ENCODE results near the gene TRIM69.
A peak's percentile ranks its signal among the peaks of the same experiment; 100 is the strongest.
"Not testable (repeated sequence)": the region's sequence is repeated elsewhere in the genome, so short reads cannot be mapped to it uniquely, and the experiment has no call there.

The TRIM69 gene

DNA sequence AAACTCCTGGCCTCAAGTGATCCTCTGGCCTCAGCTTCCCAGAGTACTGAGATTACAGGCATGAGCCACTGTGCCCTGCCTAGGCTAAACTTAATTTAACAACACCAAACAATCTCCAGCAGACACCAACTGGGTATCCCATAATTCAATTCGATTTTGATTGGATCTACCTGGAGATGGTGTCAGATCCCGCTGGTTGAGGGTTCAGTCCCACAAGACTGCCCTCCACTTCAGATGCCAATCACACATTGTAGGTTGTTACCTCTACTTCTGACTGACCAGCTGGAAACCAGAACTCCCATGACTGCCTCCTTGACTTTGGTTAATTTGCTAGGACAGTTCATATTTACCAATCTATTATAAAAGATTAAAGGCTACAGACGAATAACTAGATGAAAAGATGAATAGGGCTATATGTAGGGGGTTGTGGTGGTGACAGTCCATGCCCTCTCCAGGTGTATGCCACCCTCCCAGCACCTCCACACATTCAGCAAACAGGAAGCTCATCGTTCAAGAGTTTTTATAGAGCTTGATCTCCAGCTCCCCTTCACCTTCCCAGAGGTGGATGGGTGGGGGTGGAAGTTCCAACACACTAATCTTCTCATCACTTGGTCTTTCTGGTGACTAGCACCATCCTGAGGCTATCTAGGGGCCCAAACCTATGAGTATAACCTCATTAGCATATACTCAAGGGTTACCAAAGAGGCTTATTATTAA lies 15.7 kb upstream of the TRIM69 start:
- no peak for FAIRE-seq
- TF ChIP-seq POLR2A (IDR thresholded peaks at IDR 0.05; ENCODE audit: low read depth, low read length) = no peak
- no peak for DNase-seq (ENCODE audit: insufficient read length, low spot score)

DNA sequence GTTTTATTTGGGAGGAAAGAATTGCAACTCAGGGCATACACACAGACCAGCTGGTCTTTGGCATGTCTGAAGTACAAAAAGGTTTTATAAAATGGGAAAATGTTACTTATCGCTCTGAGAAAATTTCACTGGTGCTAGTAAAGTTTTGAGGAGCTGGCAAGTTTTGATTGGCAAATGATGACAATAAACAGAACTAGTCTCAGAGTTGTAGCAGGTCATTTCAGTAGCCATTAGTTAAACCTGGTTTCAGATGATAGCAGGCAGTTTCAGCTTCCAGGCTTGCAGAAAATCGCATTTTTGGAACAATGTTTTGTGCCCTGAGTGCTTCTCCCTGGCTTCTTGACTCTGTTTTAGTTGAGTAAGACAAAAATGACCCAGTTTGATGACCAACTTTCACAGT lies 14.3 kb upstream of the TRIM69 start:
- TF ChIP-seq POLR2A (IDR thresholded peaks at IDR 0.05; ENCODE audit: low read depth, low read length) = no peak
- FAIRE-seq (no peak), DNase-seq (ENCODE audit: insufficient read length, low spot score) (no peak)

DNA sequence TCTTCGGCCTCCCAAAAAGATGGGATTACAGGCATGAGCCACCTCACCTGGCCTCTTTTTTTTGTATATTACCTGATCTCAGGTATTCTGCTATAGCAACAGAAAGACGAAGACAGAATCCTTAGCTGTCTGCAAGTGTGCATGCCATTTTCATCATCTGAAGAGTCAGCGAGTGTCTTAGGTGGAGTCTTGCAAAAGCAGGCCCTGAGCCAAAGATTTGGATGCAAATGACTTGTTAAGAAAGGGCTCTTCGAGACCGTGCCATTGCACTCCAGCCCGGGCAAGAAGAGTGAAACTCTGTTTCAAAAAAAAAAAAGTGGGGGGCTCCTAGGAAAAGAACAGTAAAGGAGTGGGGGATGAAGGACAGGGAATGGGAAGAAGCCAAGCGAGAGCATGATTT lies 10.2 kb upstream of the TRIM69 start:
- TF ChIP-seq POLR2A (IDR thresholded peaks at IDR 0.05; ENCODE audit: low read depth, low read length) = no peak

DNA sequence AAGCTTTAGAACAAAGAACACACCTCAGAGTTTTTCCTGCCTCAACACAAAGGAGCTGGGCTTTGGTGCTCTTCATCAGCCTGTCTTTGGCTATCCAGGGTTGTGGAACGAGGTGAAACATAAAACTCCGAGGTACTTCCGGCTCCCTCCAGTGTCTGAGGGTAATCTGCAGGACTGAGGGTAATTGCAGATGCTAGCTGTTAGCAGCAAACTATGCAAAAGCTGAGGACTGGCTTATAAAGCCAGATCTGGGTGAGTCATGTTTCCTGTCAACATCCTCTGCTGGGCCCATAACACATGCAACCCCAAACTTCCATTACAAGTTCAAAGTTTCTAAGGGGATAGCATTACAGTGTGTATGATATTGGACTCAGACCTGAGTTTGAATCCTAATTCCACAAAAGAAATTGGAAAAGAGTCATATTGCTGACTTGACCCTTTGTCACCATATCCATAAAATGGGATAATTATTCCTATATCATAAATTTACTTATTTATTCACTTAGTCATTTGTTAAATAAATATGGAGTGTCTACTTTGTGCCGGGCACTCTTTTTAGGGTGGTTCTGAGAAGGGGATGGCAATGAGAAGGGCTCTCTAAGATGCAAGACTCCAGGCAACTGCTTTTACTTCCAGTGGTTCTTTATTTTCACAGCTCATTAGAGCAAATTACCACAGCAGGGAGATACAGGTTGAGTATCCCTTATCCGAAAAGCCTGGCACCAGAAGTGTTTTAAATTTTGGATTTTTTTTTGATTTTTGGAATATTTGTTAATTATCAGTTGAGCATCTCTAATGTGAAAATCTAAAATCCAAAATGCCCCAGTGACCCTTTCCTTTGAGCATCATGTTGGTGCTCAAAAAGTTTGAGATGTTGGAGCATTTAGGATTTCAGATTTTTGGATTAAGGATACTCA lies 9.5 kb upstream of the TRIM69 start:
- DNase-seq (ENCODE audit: insufficient read length, low spot score) (peak; percentile 58), FAIRE-seq (peak; percentile 97)
- 0 out of 2 replicates have a peak, but pooled peaks have one; percentile 27 for TF ChIP-seq POLR2A (IDR thresholded peaks at IDR 0.05; ENCODE audit: low read depth, low read length)

More for the DNA sequence above, 10.2 kb upstream of the TRIM69 start:
- DNase-seq (ENCODE audit: insufficient read length, low spot score) (no peak), FAIRE-seq (no peak)

DNA sequence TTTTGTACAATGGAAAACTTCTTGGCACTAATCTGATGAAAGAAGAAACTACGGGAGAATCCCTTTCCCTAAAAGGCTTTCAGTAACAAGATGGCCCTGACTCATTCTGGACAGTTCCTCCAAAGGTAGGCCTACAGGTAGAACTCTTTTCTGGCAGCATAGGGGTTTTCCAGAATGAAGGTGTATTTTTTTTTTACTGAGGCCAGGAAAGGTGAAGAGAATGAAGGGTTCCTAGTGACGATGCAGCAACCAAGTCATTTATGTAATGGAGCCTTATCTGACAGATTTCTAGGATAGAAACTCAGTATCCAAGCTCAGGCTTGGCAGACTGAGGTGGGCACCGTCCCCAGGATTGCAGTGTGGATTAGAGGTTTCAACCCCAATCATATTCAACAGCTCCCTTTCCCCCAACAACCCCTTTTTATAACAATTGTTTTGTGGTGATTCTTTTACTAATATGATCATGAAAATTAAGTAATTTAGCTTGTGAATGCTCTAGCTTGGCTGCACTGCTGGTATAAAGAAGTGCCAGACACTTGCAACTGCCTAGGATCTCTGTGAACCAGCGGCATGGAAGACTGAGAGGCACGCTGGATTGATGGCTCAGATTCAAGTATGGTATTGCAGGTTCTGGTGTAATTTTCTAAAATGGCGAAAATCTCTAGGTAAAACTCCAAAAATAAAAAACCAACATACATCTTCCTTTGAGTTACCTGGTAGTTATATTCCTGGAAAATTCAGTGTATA lies 8.7 kb upstream of the TRIM69 start:
- FAIRE-seq (no peak), DNase-seq (ENCODE audit: insufficient read length, low spot score) (no peak)
- TF ChIP-seq POLR2A (IDR thresholded peaks at IDR 0.05; ENCODE audit: low read depth, low read length) = no peak

DNA sequence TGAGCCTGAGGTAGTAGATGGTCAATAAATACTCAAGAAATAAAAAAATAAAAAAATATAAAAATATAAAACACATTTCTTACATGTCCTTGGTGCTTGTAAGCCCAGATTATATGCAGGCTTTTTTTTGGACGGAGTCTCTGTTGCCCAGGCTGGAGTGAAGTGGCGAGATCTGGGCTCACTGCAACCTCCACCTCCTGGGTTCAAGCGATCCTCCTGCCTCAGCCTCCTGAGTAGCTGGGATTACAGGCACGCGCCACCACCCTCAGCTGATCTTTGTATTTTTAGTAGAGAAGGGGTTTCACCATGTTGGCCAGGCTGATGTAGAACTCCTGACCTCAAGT lies 8.1 kb upstream of the TRIM69 start:
- not testable (repeated sequence) for DNase-seq (ENCODE audit: insufficient read length, low spot score); FAIRE-seq

DNA sequence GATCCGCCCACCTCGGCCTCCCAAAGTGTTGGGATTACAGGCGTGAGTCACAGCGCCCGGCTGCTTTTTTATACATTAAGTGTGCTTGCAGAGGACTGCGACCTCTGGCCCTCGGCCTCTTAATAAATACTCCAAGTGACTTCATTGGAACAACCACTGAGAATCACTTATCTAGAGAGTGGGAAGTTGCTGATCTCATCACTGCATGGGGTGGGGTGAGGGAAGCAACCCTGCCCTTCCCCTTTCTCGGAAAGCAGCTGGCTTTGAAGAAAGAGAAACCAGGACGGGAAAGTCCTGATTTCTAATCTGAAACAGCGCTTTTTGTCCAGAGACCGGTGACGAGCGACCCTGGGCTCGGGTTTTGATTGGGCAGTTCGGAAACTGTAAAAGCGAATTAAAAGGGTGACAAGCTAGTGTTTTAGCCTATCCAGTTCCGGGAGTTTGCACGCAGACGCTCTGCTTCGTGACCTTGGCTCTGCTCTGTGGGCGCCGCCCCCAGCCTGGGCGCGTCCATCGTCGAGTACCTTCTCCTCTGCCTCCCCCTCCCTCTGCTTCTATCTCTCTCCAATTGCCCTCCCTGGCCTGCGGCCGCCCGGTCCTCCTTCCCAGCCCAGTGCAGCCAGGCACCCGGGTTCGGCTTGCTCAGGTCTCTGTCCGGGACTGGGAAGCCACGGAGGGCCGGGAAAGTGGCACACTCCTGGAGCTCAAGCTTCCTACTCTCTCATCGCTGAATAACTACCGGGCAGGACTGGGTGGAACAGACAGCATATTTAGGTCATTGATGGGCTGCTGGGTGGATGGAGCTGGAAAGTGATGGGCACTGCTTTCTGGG lies 7.5 kb upstream of the TRIM69 start:
- FAIRE-seq (peak; percentile 94), DNase-seq (ENCODE audit: insufficient read length, low spot score) (peak; percentile 65)
- peak; percentile 68 for TF ChIP-seq POLR2A (IDR thresholded peaks at IDR 0.05; ENCODE audit: low read depth, low read length)

DNA sequence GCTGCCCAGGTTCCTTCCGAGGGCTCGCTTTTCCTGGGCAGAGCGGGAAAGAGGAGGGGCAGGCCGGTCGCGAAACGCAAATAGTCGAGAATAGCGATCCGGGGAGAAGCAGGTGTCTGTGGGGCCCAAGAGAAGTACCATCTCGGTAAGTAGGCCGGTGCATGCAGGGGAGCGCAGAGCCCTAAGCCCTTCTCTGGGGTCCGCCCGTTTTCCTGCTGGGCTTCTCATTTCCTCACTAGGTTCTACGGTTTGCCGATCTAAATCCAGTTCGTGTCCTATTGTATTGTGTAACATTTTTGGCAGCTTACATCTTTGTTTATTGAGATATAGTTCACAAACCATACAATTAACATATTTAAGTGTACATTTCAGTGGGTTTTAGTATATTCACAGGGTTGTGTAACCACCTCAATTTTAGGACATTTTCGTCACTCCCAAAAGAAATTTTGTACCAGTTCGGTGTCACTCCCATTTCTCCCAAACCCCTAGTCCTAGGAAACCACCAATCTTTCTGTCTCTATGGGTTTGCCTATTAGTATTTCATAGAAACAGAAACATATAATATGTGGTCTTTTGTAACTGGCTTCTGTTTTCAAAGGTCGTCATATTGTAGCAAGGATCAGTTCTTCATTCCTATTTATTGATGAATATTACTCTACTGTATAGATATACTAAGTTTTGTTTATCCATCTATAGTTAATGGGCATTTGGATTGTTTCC lies 6.8 kb upstream of the TRIM69 start:
- TF ChIP-seq POLR2A (IDR thresholded peaks at IDR 0.05; ENCODE audit: low read depth, low read length) = no peak
- DNase-seq (ENCODE audit: insufficient read length, low spot score) = no peak
- FAIRE-seq = no peak

DNA sequence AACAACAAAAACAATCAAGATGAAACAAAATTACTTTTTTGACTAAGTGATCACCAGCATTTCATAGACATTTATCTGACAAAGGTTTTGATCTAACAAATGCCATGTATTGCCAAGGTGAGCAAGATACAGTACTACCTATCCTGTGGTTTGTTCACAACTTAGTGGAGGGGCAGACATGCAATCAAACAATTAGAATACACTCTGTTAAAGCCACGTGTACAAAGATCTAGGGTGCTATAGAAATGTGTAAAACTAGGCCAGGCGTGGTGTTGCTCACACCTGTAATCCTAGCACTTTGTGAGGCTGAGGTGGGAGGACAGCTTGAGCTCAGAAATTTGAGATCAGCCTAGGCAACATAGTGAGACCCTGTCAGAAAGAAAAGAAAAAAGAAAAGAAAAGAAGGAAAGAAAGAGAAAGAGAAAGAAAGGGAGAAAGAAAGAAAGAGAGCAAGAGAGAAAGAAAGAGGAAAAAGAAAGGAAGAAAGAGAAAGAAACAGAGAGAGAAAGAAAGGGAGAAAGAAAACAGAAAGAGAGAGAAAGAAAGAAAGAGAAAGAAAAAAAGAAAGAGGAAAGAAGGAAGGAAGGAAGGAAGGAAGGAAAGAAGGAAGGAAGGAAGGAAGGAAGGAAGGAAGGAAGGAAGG lies 1.4 kb upstream of the TRIM69 start:
- TF ChIP-seq POLR2A (IDR thresholded peaks at IDR 0.05; ENCODE audit: low read depth, low read length) = no peak
- no peak for DNase-seq (ENCODE audit: insufficient read length, low spot score)
- no peak for FAIRE-seq

DNA sequence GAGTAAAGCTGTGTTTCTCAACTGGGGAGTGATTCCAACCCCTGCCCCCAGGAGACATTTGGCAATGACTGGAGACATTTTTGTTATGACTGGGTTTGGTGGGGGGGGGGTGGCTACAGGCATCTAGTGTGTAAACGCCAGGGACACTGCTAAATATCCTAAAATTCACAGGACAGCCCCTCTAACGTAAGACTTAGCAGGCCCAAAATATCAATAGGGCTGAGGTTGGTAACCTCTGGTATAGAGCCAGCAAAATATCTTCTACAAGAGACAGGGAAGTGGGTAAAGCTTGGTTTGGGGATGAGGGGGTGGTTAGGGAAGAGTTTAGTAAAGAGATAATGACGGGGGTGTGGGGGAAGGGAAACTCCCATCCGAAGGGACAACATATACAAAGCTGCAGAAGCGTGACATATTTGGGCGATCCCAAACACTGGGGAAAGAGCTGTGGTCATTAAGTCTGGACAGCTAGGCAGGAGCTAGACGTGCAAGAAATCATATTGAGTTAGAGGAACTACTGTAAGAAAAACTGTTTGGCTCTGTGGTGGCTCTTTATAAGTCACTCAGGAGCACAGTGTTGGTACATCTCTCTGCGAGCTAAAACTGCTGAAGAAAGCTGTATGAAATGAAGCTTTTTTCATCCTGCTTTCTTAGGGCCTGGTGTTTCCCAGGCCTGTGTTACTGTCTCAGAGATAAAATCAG lies 697 bp upstream of the TRIM69 start:
- DNase-seq (ENCODE audit: insufficient read length, low spot score) = no peak
- FAIRE-seq = no peak
- TF ChIP-seq POLR2A (IDR thresholded peaks at IDR 0.05; ENCODE audit: low read depth, low read length) = no peak

DNA sequence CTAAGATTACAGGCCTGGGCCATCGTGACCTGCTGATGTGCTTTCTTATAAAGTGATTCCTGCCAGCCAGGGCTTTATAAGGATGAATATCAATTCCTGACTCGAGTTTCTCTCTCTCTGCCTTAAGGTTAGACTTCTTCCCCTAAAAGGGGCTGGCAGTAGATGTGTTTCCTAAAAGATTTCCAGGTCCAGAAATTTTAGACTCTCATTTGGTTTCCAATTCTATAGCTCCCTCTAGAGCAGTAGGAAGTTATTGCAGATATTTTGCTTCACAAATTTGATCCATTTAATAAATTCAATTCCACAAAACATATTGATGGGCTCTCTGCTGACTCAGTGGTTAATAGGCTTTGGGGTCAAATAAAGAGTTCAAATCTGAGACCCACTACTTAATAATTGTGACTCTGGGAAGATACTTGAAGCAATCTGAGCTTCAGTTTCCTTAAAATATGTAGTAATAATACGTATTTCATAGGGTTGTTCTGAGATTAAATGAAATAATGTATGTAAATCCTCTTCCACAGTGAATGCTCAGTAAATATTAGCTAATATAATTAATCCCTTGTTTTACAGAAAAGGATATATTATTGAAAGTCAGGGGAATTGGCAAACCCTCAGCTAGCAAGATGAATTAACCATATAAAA lies 2.1 kb downstream of the TRIM69 start:
- no peak for TF ChIP-seq POLR2A (IDR thresholded peaks at IDR 0.05; ENCODE audit: low read depth, low read length)
- peak; percentile 17 for DNase-seq (ENCODE audit: insufficient read length, low spot score)
- FAIRE-seq = peak; percentile 82

DNA sequence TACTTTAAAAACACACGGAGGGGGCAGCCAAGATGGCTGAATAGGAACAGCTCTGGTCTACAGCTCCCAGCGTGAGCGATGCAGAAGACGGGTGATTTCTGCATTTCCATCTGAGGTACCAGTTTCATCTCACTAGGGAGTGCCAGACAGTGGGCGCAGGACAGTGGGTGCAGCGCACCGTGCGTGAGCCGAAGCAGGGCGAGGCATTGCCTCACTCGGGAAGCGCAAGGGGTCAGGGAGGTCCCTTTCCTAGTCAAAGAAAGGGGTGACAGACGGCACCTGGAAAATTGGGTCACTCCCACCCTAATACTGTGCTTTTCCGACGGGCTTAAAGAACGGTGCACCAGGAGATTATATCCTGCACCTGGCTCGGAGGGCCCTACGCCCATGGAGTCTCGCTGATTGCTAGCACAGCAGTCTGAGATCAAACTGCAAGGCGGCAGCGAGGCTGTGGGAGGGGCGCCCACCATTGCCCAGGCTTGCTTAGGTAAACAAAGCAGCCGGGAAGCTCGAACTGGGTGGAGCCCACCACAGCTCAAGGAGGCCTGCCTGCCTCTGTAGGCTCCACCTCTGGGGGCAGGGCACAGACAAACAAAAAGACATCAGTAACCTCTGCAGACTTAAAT lies 3.0 kb downstream of the TRIM69 start:
- not testable (repeated sequence) for DNase-seq (ENCODE audit: insufficient read length, low spot score); FAIRE-seq

DNA sequence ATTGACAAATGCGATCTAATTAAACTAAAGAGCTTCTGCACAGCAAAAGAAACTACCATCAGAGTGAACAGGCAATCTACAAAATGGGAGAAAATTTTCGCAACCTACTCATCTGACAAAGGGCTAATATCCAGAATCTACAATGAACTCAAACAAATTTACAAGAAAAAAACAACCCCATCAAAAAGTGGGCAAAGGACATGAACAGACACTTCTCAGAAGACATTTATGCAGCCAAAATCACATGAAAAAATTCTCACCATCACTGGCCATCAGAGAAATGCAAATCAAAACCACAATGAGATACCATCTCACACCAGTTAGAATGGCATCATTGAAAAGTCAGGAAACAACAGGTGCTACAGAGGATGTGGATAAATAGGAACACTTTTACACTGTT lies 7.1 kb downstream of the TRIM69 start:
- DNase-seq (ENCODE audit: insufficient read length, low spot score); FAIRE-seq: not testable (repeated sequence)
